Peyer's patch (tissue), 4 donors: ENCODE results near the gene KCNRG. TPM values are rescaled to one million over a fixed set of nuclear protein-coding genes. Genes with fewer than 3 reads are reported as not detected.
"Not testable (repeated sequence)": the region's sequence is repeated elsewhere in the genome, so short reads cannot be mapped to it uniquely, and the experiment has no call there.

Source experiments
- DNase-seq, 3 donors: peaks; one replicate each; pipeline ENCODE4 v3.0.0-alpha.2; 2017 to 2019
- H3K27ac ChIP-seq, 4 donors: fragments of 200-600 bp; sonication (generic); one replicate each; pipeline ENCODE4 v1.5.1; 2016 to 2019
- H3K27me3 ChIP-seq, 2 donors: fragments of 200-600 bp; sonication (generic); one replicate each; pipeline ENCODE4 v1.5.1; 2019
- H3K36me3 ChIP-seq, 3 donors: fragments of 200-600 bp; sonication (generic); one replicate each; pipeline ENCODE4 v1.5.1; 2016 to 2019
- H3K4me1 ChIP-seq, 4 donors: fragments of 200-600 bp; sonication (generic); one replicate each; pipeline ENCODE4 v1.5.1; 2016 to 2019
- H3K4me3 ChIP-seq, 4 donors: fragments of 200-600 bp; sonication (generic); 1 replicate in 3 of 4; 2 replicates in 1 of 4; pipeline ENCODE4 v1.5.1; 2016 to 2019; ENCODE audit warnings: mild to moderate bottlenecking in 1 of 4
- H3K9me3 ChIP-seq, 4 donors: fragments of 200-600 bp; sonication (generic); one replicate each; pipeline ENCODE4 v1.5.1; 2016 to 2019; ENCODE audit warnings: mild to moderate bottlenecking in 1 of 4
- POLR2A ChIP-seq, 2 donors: fragments of 450-650 bp; IDR thresholded peaks; one replicate each; pipeline ENCODE4 v1.5.1; 2017; ENCODE audit warnings: antibody characterized with exemption in 2 of 2, mild to moderate bottlenecking in 2 of 2, moderate library complexity in 2 of 2
- total RNA-seq, 4 donors: library from RNA; depleted of rRNA; stranded (reverse); fragments of >200 nt; gene quantifications; one replicate each; pipeline ENCODE4 v1.1.0, GENCODE V29; 2016
- TF ChIP-seq, protein P1 (sequence below), 6 experiments: fragments of 450-650 bp in 4 of 6; fragments of 200-600 bp in 2 of 6; sonication (generic) in 1 of 6; IDR thresholded peaks; one replicate each; pipeline ENCODE4 v1.5.1; 2017 to 2019; ENCODE audit warnings: antibody characterized with exemption in 6 of 6, mild to moderate bottlenecking in 3 of 6, moderate library complexity in 1 of 6

The KCNRG gene
- total RNA-seq, 4 donors from 2014 or later = 2.4 to 2.9 TPM; not detected in 2

DNA sequence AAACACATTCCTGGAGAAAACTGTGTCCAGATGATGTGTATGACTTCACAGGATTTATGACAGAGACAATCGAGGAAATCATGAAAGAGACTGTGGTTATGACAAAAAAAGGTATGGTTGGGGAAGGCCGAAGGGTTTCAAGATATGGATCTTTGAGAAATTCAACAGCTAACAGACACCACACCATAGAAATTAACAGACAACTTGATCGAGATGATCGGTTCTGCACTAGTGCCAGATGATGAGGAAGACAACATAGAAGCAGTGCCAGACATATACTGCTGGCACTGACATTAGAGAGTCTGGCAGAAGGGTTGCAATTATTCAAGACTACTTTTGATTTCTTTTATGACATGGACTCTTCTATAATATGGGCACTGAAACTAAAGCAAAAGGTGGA lies 37.2 kb downstream of the KCNRG start:
- DNase-seq = no peak
- no peaks in the 10 kb centered on the region for H3K4me1 ChIP-seq
- no peak overlapping the region for H3K4me3 ChIP-seq
- no peaks in the 10 kb centered on the region for H3K27me3 ChIP-seq
- no peaks in the 10 kb centered on the region for H3K36me3 ChIP-seq
- no peak overlapping the region for H3K27ac ChIP-seq
- H3K9me3 ChIP-seq = no peaks in the 10 kb centered on the region
- TF ChIP-seq, protein P1, sequence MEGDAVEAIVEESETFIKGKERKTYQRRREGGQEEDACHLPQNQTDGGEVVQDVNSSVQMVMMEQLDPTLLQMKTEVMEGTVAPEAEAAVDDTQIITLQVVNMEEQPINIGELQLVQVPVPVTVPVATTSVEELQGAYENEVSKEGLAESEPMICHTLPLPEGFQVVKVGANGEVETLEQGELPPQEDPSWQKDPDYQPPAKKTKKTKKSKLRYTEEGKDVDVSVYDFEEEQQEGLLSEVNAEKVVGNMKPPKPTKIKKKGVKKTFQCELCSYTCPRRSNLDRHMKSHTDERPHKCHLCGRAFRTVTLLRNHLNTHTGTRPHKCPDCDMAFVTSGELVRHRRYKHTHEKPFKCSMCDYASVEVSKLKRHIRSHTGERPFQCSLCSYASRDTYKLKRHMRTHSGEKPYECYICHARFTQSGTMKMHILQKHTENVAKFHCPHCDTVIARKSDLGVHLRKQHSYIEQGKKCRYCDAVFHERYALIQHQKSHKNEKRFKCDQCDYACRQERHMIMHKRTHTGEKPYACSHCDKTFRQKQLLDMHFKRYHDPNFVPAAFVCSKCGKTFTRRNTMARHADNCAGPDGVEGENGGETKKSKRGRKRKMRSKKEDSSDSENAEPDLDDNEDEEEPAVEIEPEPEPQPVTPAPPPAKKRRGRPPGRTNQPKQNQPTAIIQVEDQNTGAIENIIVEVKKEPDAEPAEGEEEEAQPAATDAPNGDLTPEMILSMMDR (IDR thresholded peaks at IDR 0.05) = no peak
- no peak for TF ChIP-seq POLR2A (IDR thresholded peaks at IDR 0.05)

DNA sequence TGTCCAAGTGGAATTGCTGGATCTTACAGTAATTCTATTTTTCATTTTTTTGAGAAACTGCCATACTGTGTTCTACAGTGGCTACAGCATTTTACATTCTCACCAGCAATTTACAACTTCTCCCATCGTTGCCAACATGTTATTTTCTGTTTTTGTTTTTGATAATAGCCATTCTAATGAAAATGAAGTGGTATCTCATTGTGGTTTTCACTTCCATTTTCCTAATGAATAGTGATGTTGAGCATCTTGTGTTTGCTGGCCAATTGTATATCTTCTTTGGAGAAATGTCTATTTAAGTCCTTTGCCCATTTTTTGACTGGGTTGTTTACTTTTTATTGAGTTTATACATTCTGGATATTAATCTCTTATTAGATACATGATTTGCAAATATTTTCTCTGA lies 38.6 kb downstream of the KCNRG start:
- Histone ChIP-seq H3K9me3 (no peaks in the 10 kb centered on the region), H3K36me3 (no peaks in the 10 kb centered on the region), H3K4me1 (no peaks in the 10 kb centered on the region), H3K4me3 (no peak overlapping the region), H3K27ac (no peak overlapping the region), H3K27me3 (no peaks in the 10 kb centered on the region)
- DNase-seq = no peak
- TF ChIP-seq, protein P1 (IDR thresholded peaks at IDR 0.05) = no peak
- TF ChIP-seq POLR2A (IDR thresholded peaks at IDR 0.05) = no peak

DNA sequence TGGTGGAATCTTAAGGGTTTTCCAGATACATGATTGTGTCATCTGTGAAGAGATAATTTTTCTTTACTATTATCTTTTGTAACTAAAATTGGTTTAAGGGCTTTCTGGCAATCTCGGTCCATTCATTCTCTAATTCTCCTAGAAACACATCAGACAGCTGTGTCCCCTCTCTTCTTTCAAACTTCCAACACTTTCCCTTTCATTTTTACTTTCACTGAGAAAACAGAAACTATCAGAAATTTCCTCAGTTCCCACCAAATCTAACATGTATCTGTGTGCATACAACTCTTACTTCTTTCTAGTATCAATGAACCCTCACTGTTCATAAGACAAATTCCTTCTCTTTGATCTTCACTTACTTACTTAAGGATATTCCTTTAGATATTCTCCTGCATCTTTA lies 40.2 kb downstream of the KCNRG start:
- Histone ChIP-seq H3K4me3 (no peak overlapping the region), H3K27me3 (no peaks in the 10 kb centered on the region), H3K9me3 (no peaks in the 10 kb centered on the region), H3K27ac (no peak overlapping the region), H3K36me3 (peaks cover 0 to 4% (median 0%) of the 10 kb centered on the region in 3 donors), H3K4me1 (no peaks in the 10 kb centered on the region)
- DNase-seq = no peak
- TF ChIP-seq POLR2A (IDR thresholded peaks at IDR 0.05) = no peak
- TF ChIP-seq, protein P1 (IDR thresholded peaks at IDR 0.05) = no peak

DNA sequence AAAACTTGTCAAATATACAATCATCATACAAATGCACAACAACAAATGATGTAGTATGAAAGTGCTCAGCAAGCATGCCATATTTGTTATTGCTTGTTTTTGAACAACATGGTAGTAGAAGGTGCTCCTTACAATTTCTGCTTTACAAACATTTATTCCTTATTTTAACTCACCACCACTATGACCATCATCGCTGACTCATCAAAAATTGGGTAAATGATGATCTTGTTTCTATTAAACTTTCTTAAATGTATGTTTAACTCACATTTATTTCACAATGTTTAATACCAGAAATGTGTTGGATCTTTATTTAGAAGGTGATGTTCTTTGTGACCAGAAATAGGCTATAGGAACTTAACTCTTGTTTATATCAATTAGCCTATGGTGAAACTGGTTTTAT lies 45.5 kb downstream of the KCNRG start:
- no peak overlapping the region for H3K27ac ChIP-seq
- H3K9me3 ChIP-seq = no peaks in the 10 kb centered on the region
- H3K4me1 ChIP-seq = no peaks in the 10 kb centered on the region
- H3K27me3 ChIP-seq = no peaks in the 10 kb centered on the region
- no peak for DNase-seq
- no peak for TF ChIP-seq POLR2A (IDR thresholded peaks at IDR 0.05)
- TF ChIP-seq, protein P1 (IDR thresholded peaks at IDR 0.05) = no peak
- no peak overlapping the region for H3K4me3 ChIP-seq
- H3K36me3 ChIP-seq = peaks cover 0 to 7% (median 0%) of the 10 kb centered on the region in 3 donors

DNA sequence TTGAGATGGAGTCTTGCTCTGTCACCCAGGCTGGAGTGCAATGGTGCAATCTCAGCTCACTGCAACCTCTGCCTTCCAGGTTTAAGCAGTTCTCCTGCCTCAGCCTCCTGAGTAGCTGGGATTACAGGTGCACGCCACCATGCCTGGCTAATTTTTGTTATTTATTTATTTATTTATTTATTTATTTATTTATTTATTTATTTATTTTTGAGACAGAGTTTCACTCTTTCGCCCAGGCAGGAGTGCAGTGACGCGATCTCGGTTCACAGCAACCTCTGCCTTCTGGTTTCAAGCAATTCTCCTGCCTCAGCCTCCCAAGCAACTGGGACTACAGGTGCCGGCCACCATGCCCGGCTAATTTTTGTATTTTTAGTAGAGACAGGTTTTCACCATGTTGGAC lies 47.1 kb downstream of the KCNRG start:
- H3K36me3 ChIP-seq = peaks cover 0 to 19% (median 0%) of the 10 kb centered on the region in 3 donors
- H3K4me1 ChIP-seq, H3K27me3 ChIP-seq, H3K9me3 ChIP-seq, DNase-seq, H3K4me3 ChIP-seq, H3K27ac ChIP-seq: not testable (repeated sequence)

DNA sequence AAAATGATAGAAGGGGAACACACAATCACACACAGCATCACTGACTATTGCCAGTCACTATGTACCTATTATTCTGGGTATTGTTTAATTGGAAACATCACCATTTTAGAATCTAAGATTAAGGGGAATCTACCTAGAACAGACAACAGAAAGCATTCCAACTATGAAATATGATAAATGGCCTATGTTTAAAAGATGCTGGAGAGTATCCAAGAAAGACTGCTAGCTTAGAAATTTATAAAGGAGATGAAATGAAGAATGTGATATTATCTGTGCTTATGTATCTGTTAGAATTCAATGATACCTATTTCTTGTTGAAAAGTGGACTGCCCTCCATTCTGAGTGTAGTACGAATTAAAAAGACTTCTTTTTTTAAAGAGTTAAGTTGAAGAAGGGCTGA lies 50.5 kb downstream of the KCNRG start:
- no peak for DNase-seq
- Histone ChIP-seq H3K9me3 (no peaks in the 10 kb centered on the region), H3K27me3 (no peaks in the 10 kb centered on the region), H3K36me3 (peaks cover 0 to 24% (median 0%) of the 10 kb centered on the region in 3 donors), H3K27ac (no peak overlapping the region), H3K4me1 (no peaks in the 10 kb centered on the region), H3K4me3 (no peak overlapping the region)
- TF ChIP-seq, protein P1 (IDR thresholded peaks at IDR 0.05) = no peak
- TF ChIP-seq POLR2A (IDR thresholded peaks at IDR 0.05) = no peak
